Fibroblast of skin of right biceps (primary cell): ENCODE data around the gene CUL2.
"Not testable (repeated sequence)": the region's sequence is repeated elsewhere in the genome, so short reads cannot be mapped to it uniquely, and the experiment has no call there.

Source experiments
- DNase-seq: peaks from one replicate; pipeline ENCODE4 v3.0.0-alpha.2; 2013

Gene CUL2

DNA sequence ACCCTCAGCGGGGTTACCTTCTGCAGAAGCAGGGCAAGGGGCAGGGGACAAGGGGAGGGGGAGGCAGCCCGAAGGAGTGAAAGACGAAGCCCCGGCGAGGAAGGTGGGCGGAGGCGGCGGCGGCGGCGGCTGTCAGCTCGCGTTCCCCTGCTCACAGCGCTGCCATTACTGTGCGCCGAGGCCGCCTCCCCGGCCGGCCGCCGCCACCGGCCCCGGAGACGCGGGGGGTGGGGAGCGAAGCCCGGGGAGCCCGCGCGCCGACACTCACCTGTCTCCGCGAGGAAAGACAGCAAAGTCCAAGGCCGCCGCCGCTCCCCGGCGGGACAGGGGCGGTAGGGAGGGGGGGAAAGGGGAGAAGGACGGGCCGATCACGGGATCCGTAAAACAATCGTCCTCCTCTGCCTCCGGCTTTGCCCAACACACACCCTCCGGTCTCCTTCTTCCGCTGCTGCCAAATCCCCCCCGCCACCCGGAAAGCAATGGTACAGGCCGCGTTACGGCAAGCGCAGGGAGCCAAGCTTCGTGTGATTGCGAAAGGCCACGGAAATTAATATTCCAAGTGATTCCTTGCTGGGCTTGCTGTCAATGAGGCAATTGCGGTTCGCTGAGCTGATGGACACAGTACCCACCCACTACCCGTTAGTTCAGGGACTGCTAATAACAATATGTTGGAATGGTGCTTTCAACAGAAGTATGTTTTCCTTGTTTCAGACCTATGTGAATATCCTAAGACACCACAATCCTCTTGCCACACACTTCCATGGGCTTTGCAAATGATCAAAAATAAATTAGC is at the start of gene CUL2:
Gene CUL2 (minus strand): TSS at position 180 of the 793 bp plus-strand sequence. CDS start 19,024 bp downstream, outside the sequence.
- peak; percentile 97 for DNase-seq

DNA sequence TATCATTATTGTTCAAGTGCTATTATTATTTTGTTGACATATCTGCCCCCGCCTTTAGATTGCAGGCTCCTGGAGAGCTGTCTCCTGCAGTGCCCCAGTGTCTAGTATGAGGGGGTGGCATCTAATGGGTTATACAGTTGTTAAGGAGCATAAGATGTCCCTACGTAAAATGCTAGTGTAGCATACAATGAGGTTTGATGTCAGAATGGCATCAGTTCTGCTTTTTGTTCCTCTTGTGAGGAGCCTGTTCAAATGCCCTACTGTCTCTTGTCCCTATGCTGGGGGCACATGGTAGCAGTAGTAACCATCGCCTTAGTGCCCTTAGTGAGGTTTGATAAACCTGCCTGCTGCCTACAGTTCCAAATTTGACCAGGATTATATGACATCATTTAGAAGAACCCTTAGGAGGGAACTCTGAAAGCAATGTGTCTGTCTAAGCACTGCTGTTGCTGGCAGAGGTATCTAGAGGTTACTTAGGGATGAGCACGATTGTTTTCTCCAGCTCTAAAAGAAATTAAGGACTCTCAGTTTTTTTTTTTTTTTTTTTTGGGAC is 46.2 kb upstream of the CUL2 start:
- no peak for DNase-seq

DNA sequence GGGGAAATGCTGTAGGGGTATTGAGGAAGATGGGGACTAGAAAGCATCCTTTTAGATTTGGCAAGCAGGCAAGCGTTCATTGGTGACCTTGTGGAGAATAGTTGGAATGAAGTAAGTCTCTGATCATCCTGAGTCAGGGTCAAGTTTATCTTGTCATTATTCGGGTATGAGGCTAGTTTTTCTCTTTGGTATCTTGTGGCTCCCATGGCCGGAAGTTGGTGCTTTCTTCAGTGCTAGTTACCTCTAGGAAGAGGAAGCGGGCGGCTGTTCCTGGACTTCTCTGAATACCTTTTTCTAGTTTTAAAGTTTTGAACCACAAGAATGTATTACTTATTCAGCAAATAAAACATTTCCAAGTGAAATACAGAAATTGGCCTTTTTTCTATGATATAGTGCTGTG is 45.7 kb upstream of the CUL2 start:
- peak; percentile 26 for DNase-seq

DNA sequence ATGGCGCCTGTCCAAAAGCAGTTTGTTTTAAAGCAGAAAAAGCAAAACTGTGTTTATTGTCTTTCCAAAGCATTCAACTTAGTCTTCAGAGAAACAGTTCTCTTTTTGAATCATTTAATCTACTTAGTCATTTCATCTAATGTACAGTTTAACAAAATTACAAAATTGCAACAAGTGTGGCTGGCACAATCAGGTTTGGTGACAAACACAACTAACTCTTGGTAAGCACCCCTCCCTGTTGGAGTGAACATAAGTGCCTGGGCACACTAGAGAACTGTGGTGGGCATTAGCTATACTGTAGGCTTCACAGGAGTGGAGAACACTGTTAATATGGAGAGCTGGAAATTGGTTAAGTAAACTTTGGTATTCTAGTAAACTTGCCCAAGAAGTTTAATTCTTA is 43.4 kb upstream of the CUL2 start:
- DNase-seq = no peak

DNA sequence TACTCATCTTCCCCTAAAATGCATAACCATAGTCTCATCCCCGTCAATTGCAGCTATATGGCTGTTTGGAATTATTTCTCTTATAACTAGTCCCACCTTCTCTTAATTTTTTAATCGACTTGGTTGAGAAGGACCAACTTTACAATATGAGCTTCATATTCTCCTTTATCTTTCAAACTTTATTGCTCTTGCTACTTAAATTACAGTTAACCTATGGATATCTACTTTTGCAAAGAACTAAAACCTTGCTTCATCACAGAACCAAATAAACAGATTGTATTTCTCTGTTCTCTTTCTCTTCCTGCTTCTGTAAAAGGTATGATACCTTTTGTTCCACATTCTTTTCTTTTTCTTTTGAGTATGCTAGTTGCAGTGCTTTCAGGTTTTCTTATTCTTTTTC is 42.6 kb upstream of the CUL2 start:
- no peak for DNase-seq

DNA sequence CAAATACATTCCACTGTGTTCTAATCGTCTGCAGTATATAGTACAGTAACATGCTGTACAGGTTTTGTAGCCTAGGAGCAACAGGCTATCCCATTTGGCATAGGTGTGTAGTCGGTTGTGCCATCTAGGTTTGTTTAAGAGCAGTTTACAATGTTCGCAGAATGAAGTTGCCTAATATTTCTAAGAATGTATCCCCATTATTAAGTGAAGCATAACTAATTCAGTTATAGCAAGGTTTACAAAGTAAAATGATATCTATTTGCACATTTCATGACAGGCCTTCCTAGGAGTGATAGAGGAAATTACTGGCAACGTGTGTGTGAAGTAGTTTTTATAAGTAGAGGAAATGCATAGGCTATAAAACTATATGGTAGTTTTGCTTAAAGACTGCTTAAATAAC is 40.5 kb upstream of the CUL2 start:
- no peak for DNase-seq

DNA sequence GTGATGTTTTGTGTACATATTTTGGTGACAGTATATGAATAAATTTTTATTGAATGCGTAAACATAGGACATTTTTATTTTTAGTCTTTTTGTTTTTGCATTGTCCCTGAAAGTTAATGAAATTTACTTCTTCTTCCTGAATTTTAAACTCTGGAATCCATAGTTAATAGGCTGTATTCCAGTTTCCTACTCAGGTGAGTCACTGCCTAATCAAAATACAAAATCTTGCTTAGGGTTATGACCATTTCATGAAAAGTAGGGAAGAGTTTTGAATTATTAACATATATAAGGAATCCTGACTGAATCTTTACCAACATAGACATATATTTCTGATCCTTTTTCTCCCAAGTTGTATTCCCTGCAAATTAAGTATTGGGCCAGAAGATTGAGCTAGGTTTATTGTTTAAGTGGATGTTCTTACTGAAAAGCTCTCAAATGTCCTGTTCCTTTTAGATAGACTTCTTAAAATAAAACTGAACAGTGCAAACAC is 39.1 kb upstream of the CUL2 start:
- peak; percentile 3 for DNase-seq

DNA sequence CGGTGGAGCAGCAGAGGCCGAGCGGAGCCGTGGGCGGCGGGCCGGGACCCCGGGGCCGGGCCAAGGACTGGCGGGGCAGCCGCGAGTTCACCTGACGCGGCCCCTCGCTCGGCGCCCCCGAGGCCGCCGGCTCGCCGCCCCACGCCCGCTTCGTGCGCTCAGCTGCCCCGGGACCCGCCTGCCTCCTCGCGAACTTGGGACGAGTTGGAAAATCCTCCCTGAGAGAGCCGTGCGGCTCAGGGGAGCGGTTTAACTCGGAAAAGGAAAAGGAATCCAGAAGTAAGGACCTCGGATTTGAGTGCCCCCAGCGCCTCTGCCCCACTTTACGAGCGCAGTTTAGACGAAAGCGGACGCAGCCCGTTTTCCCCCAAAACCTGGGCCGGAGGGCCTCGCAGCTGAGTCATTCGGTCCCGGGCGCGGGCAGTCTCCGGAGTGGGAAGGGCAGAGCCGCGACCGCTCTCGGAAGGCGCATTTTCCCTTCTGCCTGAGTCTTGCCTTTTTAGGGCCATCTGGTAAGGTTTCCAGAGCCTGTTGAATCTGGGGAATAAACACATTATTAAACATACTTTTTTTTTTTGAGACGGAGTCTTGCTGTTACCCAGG is 37.2 kb upstream of the CUL2 start:
- DNase-seq = peak; percentile 71

DNA sequence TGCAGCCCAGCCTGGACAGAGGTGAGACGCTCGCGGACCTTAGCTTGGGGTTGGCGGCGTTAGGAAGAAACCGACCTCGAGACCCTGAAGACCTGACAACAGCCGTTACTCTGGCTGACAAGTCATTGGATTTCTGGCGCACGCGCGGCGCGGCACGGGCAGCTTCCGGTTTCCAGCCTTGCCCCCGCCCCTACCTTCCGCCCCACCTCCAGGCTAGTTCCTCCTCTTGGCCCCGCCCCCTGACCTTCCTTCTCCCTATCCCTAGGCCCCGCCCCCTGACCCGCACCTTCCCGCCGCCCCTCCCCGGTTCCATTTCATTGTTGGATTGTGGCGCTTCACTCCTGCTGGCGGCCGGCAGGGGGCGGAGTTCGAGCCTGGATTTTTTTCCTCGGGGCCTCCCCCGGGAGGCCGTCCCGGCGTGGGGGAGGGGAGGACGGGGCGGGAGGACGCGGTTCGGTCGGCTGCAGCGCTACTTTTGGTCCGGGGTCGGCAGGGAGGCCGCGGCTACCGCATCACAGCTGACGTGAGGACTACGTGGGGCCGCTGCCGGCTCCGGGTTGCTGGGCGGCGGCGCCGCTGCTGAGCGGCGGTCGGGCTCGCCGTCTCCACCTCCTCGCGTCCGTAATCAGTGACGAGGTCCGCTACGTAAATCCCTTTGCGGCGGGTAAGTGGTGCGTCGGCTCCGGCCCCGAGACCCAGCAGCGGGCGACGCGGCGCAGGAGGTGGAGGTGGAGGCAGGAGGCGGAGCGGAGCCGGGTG is 36.6 kb upstream of the CUL2 start, which contains the start of gene CREM:
Gene CREM (plus strand): TSS at position 317 of the 759 bp plus-strand sequence. CDS start 10,990 bp downstream, outside the sequence.
- DNase-seq = peak; percentile 97

DNA sequence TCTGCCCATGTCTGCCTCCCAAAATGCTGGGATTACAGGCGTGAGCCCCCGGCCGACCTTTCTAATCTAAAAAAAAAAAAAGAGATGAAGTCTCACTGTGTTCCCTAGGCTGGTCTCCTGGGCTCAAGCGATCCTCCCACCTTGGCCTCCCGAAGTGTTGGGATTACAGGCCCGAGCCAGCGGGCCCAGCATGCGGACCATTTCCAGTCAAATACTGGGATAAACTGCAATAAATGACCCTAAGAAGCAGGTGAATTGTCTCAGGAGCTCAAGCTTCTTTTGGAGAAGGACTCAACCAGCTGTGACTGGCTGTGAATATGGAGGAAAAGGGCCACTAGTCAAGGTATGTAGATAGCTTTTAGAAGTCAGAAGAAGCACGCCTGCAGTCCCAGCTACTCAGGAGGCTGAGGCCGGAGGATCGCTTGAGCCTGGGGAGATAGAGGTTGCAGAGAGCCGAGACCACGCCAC is 36.0 kb upstream of the CUL2 start:
- no peak for DNase-seq

DNA sequence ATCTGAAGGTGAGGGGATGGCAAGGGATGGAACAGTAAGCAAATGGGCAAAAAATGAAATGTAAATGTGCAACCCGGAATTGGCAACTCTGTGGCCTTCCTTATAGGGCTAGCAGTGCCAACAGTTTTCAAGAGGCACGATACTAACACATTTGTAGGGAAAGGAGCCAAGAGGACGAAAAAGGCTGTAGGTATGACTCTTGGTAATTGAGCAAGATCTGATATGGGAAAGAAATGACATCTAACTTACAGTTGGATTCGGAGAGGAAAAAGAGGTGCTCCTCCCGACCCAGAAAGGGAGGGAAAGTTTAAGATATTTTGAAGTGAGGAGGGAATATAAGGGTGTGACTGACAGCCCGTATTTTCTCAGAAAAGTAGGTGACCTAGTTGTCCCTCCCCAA is 34.4 kb upstream of the CUL2 start:
- no peak for DNase-seq

DNA sequence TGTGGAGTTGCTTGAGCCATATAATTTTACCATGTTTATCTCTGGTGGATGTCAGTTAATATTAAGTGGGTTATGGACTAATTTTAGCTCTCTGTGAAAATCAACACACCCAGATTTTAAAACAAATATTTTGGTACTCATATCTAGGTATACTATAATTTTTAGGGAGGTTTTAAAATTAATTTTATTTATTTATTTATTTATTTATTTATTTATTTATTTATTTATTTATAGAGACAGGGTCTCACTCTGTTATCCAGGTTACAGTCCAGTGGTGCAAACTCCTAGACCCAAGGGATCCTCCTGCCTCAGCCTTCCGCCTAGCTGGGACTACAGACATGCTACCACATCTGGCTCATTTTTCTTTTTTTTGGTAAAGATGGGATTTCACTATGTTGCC is 29.2 kb upstream of the CUL2 start:
- DNase-seq = no peak

DNA sequence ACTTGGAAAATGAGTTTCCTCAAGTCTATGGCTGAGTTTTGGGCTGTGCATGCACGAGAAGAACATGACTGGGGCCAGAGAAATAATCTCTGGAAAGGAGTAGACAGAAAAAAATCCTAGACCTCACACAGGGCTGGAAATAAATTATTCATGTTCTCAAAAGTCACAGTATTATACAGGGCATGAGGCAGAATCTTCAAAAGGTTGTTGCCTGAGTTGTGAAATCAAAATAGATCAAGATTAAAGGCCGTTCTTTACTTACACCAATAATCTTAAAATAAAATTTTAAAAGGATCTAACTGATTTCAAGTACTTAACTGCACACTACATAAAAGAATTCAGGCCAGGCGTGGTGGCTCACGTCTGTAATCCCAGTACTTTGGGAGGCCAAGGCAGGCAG is 22.4 kb upstream of the CUL2 start:
- DNase-seq = no peak

DNA sequence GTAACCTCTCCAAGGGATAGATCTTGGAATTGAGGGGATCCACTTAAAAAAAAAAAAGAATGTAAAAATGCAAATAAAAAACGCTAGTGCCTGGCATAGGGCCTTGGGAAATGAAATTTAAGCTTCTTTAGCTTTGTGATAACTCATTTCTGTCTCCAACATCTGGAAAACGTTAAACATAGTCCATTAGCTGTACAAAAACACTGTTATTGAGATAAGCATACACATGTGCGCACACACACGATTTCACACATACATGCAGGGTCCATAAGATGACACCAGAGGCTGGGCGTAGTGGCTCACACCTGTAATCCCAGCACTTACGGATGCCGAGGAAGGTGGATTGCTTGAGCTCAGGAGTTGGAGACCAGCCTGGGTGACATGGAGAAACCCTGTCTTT is 13.7 kb upstream of the CUL2 start:
- DNase-seq = no peak

DNA sequence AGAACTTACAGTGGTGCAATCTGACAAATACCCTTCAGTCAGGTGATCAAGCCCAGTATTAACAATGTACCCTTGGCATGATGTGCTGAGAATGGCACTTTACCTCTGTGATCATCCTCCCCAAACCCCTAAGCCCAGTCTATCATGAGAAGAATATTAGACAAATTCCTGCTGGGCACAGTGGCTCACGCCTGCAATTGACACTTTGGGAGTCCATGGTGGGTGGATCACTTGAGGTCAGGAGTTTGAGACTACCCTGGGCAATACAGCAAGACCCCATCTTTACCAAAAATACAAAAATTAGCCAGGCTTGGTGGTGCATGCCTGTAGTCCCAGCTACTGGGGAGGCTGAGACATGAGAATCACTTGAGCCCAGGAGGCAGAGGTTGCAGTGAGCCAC is 7.4 kb upstream of the CUL2 start:
- no peak for DNase-seq

DNA sequence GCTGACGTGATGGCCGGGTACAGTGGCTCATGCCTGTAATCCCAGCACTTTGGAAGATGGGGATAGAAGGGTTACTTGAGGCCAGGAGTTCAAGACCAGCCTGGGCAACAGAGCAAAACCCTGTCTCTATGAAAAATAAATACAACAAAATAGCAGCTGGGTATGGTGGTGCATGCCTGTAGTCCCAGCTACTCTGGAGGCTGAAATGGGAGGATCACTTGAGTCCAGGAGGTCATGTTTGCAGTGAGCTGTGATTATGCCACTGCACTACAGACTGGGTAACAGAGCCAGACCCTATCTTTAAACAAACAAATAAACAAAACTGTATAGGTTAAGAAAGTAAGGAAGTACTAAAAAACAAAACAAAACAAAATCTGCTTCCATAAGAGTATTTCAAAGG is 6.2 kb upstream of the CUL2 start:
- DNase-seq = no peak

DNA sequence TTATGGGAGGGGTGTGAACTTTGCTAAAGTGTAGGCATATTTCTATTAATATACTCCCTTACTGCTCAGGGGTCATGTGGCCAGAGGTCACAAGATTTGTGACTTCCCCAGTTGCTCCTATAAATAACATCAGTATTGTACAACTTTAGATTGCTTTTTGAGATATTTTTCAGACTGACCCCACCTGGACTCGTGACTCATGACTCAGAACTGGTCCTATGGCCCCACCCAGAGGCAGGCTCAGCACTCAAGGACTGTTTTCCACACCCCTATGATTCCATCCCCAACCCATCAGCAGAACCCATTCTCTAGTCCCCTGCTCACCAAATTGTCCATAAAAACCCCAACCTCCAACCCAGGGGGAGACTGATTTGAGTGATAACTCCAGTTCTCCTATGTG is 2.7 kb upstream of the CUL2 start:
- no peak for DNase-seq

DNA sequence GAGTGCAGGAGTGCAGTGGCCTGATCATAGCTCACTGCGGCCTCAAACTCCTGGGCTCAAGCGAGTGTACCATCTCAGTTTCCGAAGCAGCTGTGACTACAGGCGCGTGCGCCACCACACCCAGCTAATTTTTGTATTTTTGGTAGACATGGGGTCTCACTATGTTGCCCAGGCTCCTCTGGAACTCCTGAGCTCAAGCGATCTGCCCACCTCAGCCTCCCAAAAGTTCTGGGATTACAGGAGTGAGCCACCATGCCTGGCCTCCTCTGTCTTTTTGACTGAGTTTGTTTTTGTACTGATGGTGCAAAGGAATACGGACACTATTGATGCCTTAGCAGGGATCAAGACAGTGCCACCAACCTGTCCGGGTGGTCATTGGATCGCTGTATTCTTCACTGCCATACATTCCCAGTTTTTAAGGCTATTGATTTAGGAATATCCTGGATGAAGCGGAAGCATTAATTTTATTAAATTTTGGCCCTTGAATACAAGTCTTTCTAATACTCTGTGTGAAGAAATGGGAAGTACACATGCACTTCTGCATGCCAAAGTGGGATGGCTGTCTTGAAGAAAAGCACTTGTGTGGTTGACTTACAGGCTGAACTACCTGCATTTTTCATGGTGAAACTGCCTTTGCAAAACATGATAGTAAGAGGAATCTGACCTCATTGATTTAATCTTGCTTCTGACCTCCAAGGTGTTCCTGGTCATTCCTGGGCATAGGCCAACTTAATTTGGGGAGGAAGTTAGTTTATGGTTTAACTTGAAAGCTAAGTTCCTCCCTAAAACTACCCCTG is 2.1 kb upstream of the CUL2 start:
- DNase-seq = no peak

DNA sequence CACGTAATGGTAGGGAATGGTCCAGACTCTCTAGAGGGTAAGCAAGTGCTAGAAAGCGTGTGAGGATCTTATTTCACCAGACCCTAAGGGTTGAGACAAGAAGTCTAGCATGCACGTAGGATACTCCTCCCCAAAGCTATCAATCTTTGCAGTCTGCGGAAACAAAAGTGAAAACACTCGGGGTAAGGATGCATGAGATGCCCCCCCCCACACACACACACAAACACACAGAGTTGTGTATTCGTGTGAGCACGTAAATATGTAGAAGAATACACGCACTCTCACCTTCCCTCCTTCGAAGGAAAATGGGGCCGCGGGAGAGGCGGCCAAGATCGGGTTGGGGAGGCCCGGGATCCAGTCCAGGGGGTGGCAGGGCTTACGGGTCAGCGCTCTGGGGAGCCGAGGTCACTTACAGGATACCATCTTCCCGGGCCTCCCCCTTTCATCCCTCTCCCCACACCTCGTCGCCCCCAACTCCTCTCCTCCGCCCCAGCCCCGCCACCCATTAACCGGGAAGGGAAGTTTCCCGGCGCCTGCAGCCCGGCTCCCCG is 455 bp downstream of the CUL2 start:
- DNase-seq = peak; percentile 17

DNA sequence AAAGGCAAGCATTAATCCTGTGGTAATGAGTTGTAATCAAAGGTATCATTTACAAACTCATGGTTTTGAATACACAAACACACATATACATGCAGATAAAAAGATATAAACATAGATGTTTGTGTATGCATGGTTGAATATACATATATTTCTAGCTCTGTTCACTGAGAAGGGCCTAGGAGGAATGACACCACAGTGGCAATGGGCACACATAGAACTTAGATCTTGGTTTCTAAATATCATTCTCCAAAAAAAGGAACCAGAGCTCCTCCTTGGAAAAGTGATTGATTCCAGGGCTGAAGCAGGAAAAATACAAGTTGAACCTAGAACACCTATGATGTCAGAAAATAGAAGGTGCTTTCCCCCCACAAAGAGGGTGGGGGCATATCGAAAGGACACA is 6.9 kb downstream of the CUL2 start:
- DNase-seq = no peak

DNA sequence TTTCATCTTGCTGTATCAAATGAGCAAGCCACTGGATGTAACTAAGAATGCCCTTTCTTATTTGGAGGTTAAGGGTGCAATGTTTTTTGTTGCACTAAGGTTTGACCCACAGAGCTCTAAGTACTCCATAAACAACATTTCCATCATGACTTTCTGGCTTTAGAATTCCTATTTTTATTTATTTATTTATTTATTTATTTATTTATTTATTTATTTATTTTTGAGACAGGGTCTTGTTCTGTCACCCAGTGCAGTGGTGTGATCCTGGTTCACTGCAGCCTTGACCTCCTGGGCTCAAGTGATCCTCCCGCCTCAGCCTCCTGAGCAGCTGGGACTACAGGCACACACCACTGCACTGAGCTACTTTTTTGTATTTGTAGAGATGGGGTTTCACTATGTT is 9.9 kb downstream of the CUL2 start:
- DNase-seq = not testable (repeated sequence)

DNA sequence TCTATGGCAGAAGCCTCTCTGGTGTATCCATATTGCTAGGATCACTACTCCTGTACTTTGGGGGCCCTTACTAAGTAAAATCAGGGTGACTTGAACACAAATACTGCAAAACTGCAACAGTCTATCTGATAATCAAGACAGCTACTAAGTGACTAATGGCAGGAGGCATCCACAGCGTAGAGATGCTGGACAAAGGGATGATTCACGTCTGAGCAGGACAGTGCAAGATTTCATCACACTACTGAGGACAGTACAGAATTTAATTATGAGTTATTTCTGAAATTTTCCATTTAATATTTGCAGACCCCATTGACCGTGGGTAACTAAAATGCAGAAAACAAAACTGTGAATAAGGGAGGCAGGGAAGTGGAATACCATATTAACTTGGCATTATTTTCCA is 10.4 kb downstream of the CUL2 start:
- DNase-seq = peak; percentile 84
